GM18505 (cell line): ENCODE measurements around the gene CD7.

Experiments
- ATAC-seq: cut with Tn5 transposase; IDR thresholded peaks from one replicate; pipeline ENCODE4 v1.9.1; 2021; ENCODE audit not compliant: unreplicated experiment
- POLR2A ChIP-seq: IDR thresholded peaks from 4 replicates; pipeline ENCODE4 v1.6.1; 2011; ENCODE audit warnings: borderline replicate concordance; ENCODE audit not compliant: insufficient read depth, insufficient read length; ENCODE audit errors: extremely low read depth

CD7 gene

DNA sequence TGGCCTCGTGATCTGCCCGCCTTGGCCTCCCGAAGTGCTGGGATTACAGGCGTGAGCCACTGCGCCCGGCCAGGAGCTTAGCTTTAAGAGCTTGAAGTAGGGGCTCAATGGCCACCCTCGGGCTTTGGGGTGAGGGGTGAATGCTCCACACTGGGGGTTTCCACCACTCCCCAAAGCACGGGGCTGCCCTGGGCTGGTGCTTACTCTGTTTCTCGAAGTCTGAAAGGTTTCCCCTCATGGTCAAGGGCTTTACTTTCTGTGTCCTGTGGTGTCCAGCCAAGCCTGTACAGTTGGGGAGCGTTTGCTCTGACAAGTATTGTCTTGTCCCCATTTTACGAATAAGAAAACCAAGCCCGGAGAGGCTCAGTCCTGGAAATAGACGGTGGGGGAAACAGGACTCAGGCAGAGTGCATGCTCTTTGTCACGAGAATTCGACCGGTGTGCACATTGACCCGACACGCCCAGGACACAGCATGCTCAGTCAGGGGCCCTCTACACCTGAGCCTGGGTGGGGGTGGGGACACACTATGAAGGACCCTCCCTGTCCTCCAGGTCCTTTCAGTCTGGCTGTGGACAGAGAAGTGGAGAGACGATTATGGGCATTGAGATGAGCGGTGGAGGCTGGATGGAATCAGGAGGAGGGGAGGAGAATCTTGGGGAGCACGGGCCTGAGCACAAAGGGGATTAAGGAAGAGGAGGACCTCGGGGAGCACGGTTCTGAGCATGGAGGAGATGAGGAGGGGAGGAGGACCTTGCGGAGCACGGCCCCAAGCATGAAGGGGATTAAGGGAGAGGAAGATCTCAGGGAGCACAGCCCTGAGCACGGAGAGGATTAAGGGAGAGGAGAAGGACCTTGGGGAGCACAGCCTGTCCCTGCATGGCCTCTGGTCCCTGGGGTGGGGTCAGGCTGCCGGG is 7.5 kb downstream of the CD7 start:
- no peak for TF ChIP-seq POLR2A
- ATAC-seq: no peak

DNA sequence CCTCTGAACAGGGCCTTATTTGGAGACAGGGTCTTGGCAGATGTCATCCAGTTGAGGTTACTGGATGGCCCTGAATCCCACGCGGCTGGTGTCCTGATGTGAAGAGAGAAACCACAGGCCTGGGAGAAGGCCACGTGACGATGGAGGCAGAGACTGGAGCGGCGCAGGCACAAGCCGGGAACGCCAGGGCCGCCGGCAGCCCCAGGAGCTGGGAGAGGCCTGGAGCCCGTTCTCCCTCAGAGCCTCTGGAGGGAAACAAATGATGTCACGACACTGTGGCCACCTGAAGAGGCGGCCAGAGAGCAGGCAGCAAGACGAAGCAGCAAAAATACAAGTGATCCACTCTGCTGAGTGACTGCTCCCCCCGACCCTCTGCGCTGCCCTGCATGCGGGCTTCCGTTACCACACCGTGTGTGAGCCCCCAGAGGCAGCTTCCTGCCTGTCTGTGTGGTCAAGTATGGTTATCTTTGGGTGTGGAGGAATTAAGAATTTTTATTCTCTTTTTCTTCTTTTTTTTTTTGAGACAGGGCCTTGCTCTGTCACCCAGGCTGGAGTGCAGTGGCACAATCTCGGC is 11.6 kb downstream of the CD7 start:
- no peak for TF ChIP-seq POLR2A
- ATAC-seq: no peak

DNA sequence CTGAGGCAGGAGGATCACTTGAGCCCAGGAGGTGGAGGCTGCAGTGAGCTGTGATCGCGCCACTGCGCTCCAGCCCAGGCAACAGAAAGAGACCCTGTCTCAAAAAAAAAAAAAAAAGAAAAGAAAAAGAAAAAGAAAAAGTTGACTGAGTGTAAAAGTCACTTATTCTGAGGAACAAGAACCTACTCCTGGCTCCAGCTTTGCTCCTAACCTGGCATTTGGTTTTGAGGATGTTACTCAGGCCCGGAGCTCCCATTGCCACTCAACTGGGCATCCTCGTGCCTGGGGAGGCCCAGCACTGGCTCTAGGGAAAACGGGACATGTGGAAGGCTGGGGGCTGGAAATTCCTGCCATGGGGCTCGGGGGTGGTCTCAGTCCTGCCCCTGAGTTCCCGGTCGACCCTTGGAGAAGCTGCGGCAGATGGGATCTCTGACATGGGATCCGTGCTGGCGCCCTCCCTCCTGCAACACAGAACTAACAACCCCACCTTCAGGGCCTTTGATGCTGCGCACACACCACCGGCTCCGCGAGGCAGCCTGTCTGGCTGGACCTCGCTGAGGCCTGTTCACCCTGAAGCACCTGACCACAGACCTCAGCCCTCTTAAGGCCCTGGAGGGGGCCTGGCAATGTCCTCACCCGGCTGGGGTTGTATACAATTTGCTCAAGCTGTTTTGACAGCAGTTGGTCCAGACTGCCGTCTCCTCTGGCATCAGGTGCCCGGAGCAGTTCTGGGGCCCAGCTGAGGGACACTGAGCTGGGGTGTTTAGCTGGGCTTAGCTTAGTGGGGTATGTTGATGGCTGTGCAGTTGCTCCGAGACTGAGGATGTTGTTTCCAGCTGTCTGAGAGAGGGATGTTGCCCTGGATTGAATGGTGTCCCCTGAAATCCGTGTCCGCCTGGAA is 12.3 kb downstream of the CD7 start:
- ATAC-seq: no peak
- no peak for TF ChIP-seq POLR2A

DNA sequence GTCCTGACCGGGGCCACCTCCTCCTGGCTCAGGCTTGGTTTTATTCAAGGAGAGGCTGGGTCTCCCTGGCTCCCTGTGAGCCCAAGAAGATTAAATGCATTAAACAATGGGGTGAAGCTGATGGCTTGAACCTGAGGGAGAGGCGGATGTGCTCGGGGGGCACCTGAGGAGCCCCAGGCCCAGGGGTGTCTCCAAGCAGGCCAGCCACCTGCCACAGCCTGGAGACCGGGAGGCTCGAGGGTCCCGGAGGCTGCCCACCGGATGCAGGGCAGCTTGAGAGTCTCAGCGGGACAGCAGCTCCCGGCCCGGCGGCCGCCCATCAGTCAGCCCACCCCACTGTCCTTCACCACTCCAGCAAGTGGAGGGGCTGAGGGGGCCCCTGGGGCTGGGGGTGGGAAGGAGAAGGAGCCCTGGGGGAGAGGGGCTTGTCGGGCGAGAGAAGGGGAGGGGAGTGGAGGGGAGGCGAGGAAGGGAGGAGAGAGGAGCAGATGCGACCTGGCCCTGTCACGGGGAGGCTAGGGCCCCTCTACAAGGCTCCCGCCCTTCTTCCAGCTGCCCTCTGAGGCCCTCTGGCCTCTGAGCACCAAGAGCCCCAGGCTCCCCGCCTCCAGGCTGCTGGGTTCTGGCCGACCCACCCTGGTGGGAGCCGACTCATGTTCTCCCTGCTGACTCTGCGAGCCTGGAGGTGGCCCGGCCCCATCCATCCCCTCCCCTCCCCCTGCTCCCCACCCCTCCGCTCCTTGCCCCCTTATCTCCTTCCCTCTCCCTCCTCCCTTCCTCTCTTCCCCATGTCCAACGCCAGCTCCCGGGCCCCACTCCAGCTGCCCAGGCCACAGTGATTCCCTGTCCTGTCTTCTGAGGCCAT is 13.2 kb downstream of the CD7 start:
- no peak for ATAC-seq
- TF ChIP-seq POLR2A: no peak

DNA sequence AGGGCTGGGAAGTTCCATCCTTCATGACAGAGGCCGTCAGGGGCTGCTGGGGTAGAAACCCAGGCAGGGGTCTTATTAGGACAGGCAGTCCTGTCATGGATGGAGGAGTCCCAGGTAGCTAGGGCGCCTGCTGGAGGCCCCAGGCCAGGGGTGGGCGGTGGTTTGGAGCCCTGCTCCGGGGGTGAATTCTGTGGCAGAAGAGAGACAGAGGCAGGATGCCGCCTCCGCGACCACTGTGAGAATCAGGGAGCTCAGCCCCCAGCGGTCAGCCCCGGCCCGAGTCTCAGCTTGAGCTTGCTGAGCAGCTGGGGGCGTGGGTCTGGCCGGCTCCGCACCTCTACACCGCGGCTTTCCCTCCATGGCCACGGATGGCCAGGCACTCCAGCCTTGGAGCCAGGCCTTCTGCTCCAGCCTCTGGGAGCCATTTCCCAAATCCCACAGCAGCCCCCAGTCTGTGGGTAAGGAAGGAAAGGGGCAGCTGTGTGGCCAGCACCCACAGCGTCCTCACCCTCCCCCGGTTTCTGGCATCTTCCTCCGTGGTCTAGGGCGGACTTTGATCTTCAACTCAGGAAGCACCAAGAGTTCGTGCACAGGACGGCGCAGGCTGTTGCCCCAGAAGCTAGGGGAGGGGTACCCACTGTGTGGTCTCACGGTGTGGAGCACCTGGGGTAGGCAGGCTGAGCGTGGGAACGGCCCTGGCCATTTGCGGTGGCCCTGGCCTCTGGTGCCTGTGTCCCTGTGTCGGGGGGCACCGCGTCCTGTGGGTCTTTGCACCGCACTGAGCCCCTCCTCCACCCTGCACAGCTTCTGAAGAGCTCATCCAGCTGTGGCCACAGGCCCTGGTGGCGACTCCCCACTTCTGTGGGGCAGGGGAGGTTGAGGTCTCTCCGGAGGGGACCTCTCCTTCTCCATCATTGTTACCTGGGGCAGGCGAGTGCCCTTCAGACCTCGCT is 14.1 kb downstream of the CD7 start:
- TF ChIP-seq POLR2A: no peak
- ATAC-seq: no peak

DNA sequence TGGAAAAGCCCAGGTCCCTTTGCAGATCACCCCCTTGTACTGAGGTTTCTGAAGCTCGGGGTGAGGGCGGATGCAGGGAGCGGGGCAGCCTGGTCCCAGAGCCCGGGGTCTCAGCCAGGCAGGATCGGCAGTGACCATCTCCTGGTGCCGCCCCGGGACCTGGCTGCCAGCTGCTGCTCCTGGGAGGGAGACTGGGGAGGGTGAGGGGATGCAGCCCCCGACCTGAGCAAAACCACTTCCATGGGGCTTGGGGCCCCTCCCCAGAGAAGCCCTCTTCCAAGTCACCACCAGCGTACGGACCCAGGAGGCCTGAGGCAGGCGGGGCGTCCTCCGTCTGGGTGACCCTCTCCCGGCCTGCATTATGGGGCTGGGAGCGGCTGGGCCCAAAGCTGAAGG is 14.8 kb downstream of the CD7 start:
- no peak for ATAC-seq
- TF ChIP-seq POLR2A: no peak

DNA sequence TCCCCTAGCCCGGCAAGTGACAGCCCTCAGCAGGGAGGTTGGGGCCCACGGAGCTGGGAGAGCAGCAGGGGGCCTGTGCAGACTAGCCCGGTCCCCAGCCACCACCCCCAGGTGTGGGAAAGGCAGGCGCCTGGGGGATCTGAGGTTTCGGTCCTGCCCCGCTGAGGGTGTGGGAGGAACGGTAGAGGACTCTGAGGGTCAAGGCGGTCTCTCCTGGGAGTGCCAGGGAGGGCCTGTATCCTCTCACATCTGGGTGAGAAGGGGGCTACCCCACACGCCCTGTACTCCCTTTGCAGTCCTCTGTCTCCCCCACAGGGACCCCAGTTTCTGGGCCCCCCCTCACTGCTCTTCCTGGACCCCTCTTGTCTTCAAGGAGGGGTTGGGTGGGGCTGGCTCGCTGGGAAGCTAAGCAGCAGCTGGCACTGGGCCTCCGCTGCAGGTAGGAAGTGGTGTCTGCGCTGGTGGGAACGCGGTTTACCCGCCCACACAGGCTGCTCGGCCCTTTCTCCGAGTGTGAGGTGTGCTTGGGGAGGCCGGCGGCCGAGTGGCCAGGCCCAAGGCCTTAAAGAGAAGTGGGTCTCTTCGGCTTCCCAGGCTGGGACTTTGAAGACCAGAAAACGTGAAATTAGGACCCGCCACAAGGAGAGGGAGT is 15.4 kb downstream of the CD7 start:
- no peak for ATAC-seq
- no peak for TF ChIP-seq POLR2A

DNA sequence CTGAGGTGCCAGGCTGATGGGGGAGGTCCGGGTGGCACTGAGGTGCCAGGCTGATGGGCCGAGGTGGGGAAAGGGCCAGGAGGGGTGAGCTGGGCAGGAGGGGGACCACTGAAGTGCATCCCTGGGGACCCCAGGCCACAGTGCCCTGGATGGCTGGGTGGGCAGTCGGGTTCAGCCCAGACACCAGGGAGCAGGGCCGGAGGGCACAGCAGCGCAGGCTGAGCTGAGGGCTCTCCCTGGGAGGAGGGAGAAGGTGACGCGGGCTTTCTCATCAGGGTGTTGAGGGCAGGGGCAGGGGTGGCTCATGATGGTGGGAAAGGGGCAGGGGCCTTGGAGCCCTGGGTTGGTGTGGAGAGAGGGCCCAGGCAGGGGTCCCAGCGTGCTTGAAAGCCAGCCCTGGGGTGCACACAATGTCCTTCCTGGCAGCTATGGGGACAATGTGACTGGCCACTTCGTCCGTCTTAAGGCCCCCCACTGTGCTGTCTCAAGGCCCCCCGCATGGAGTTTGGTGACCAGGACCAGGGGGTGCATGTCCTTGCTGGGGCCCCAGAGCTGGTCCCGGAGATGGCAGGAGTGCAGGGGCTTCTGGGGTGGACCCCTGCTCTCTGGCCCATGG is 16.0 kb downstream of the CD7 start:
- TF ChIP-seq POLR2A: no peak
- ATAC-seq: no peak

DNA sequence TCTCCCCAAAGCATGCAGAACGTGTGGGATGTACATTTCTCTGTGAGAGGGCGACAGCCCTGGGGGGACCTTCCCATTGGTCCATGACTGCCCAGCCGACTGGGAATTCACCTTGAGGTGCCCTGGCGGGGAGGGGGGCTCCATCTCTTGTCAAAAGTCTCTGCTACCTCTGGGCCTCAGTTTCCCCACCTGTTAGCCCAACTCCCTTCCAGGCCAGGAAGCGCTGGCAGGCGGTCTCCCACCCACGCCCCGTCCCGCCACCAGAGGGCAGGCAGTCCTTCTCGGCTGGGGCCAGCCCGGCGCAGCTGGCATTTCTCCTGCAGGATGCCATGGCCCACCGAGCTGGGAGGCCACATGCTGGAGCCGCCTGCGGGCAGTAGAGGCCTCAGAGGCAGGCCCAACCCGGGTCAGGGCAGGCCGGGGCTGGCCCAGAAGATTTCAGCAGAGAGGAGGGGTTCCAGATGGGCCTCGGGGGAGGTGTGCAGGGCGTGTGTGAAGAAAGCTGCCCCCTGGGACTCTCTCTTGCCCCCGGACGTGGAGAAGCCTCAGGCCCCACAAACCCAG is 16.6 kb downstream of the CD7 start:
- no peak for ATAC-seq
- TF ChIP-seq POLR2A: no peak

DNA sequence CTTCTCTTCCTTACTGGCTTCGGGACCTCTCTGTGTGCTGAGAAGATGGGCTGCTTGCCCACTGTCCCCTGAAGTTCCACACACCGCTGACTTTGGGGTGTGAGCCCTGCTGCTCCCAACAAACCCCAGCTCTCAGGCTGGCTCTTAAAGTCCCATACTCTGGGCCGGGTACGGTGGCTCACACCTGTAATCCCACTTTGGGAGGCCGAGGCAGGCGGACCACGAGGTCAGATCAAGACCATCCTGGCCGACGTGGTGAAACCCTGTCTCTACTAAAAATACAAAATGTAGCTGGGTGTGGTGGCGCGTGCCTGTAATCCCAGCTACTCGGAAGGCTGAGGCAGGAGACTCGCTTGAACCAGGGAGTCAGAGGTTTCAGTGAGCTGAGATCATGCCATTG is 17.2 kb downstream of the CD7 start:
- no peak for TF ChIP-seq POLR2A
- no peak for ATAC-seq
